ENCODE results near the gene CNTNAP5.

DNA sequence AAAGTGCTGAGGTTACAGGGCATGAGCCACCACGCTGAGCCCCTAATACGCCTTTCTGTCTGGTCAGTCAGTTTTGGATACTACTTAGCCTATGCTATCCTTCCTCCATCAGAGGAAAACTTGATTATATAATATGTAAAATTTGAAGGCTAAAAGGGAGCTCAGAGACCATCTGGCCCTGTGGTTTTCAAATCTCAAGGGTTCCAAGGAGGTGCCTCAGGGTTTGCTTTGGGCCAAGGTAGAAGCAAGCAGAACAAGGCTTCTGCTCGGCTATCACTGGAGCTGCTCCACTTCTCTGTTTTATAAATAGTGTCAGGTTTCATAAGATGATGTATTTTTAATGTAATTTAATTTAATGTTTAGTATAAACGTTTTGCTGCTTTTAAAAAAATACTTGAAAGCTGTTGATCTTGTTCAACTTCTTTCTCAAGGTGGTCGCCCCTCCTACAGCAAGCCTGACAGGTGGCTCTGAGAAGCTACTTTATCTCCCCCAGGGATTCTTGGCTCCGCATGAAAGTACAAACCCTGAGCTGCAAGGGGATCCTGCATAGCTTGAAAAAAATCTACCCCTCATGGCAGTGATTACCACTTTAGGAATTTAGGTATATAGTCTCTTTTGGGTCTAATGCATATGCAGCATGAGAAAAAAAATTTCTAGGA, 290.3 kb downstream of the CNTNAP5 start:
- TF ChIP-seq EZH2 (IDR thresholded peaks at IDR 0.05; ENCODE audit: borderline replicate concordance, low read depth, low read length, severe bottlenecking) (no peak), POLR2A (IDR thresholded peaks at IDR 0.05; ENCODE audit: low read depth, low read length) (no peak), POLR2AphosphoS5 (IDR thresholded peaks at IDR 0.05; ENCODE audit: insufficient read depth, low read depth, low read length) (no peak), JUN (IDR thresholded peaks at IDR 0.05; ENCODE audit: borderline replicate concordance, insufficient read depth, insufficient read length, low read depth) (no peak)
- TF ChIP-seq, protein P1, sequence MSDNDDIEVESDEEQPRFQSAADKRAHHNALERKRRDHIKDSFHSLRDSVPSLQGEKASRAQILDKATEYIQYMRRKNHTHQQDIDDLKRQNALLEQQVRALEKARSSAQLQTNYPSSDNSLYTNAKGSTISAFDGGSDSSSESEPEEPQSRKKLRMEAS (IDR thresholded peaks at IDR 0.05; ENCODE audit: insufficient read depth, insufficient read length): no peak
- TF ChIP-seq, protein P2, sequence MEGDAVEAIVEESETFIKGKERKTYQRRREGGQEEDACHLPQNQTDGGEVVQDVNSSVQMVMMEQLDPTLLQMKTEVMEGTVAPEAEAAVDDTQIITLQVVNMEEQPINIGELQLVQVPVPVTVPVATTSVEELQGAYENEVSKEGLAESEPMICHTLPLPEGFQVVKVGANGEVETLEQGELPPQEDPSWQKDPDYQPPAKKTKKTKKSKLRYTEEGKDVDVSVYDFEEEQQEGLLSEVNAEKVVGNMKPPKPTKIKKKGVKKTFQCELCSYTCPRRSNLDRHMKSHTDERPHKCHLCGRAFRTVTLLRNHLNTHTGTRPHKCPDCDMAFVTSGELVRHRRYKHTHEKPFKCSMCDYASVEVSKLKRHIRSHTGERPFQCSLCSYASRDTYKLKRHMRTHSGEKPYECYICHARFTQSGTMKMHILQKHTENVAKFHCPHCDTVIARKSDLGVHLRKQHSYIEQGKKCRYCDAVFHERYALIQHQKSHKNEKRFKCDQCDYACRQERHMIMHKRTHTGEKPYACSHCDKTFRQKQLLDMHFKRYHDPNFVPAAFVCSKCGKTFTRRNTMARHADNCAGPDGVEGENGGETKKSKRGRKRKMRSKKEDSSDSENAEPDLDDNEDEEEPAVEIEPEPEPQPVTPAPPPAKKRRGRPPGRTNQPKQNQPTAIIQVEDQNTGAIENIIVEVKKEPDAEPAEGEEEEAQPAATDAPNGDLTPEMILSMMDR (IDR thresholded peaks at IDR 0.05; ENCODE audit: extremely low read depth in 1 of 2, insufficient read depth in 1 of 2, low read depth in 1 of 2, low read length in 2 of 2): no peak

All from endothelial cell of umbilical vein (primary cell).